ENCODE results near the gene ADAMTS9.

- TF ChIP-seq ZNF263 (CRISPR knock-in tag; IDR thresholded peaks at IDR 0.05) (no peak), ZFP1 (CRISPR knock-in tag; IDR thresholded peaks at IDR 0.05) (no peak), CTCF (CRISPR knock-in tag; IDR thresholded peaks at IDR 0.05) (no peak), BRCA1 (CRISPR knock-in tag; IDR thresholded peaks at IDR 0.05) (no peak), DDIT3 (CRISPR knock-in tag; IDR thresholded peaks at IDR 0.05) (no peak), ZNF329 (CRISPR knock-in tag; IDR thresholded peaks at IDR 0.05; ENCODE audit: low read depth) (no peak), ZNF503 (CRISPR knock-in tag; IDR thresholded peaks at IDR 0.05) (no peak), RAD51 (IDR thresholded peaks at IDR 0.05; ENCODE audit: borderline replicate concordance) (no peak), ZBTB1 (CRISPR knock-in tag; IDR thresholded peaks at IDR 0.05; ENCODE audit: borderline replicate concordance) (no peak), FOXO4 (CRISPR knock-in tag; conservative IDR thresholded peaks at IDR 0.05) (no peak), AKNA (CRISPR knock-in tag; IDR thresholded peaks at IDR 0.05; ENCODE audit: borderline replicate concordance) (no peak)
Measured at GRCh38 chr3:64673159-64673715, 14.6 kb downstream of the ADAMTS9 start.
